GM19455 (cell line): ENCODE data around the gene RXYLT1.
"Not testable (repeated sequence)": the region's sequence is repeated elsewhere in the genome, so short reads cannot be mapped to it uniquely, and the experiment has no call there.

Experiments used
- ATAC-seq: cut with Tn5 transposase; IDR thresholded peaks from one replicate; pipeline ENCODE4 v1.9.1; 2021; ENCODE audit not compliant: unreplicated experiment

The RXYLT1 gene, protein sequence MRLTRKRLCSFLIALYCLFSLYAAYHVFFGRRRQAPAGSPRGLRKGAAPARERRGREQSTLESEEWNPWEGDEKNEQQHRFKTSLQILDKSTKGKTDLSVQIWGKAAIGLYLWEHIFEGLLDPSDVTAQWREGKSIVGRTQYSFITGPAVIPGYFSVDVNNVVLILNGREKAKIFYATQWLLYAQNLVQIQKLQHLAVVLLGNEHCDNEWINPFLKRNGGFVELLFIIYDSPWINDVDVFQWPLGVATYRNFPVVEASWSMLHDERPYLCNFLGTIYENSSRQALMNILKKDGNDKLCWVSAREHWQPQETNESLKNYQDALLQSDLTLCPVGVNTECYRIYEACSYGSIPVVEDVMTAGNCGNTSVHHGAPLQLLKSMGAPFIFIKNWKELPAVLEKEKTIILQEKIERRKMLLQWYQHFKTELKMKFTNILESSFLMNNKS

DNA sequence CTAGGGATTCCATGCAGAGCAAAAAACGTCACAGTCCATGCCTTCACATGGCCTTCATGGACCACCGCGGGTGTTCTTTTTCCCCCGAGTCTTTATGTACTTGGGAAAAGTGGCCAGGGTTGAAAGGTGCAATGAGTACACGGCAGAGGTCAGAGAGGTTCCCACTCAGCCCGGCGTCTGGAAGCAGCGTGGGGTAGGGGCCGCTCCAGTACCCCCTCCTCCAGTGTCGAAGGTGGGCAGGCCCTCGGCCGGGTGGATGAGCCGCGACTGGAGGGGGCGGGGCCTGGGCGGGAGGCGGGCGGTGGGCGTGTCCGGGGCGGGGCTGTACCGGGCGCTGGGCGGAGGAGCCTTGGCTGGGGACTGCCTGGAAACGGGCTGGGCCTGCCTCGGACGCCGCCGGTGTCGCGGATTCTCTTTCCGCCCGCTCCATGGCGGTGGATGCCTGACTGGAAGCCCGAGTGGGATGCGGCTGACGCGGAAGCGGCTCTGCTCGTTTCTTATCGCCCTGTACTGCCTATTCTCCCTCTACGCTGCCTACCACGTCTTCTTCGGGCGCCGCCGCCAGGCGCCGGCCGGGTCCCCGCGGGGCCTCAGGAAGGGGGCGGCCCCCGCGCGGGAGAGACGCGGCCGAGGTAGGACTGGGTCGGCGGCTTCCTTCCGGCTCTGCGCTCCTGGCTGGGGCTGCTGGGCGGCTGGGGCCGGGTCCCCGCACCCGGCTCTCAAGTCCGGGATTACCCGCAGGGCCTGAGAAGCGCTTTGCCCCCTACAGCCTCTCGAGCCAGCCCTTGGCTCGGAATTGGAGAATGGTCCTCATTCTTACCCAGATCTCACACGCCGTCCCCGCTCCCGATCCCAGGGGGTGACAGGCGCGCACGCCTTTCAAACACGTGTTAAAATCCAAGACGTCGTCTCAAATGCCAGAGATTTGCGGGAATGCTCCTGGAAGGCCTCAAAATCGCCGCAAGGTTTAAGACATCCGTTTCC lies at the start of gene RXYLT1:
TSS of gene RXYLT1 (plus strand) at position 412 of the 984 bp plus-strand sequence. CDS start at position 464, 52 bp downstream.
- ATAC-seq: peak; percentile 96

DNA sequence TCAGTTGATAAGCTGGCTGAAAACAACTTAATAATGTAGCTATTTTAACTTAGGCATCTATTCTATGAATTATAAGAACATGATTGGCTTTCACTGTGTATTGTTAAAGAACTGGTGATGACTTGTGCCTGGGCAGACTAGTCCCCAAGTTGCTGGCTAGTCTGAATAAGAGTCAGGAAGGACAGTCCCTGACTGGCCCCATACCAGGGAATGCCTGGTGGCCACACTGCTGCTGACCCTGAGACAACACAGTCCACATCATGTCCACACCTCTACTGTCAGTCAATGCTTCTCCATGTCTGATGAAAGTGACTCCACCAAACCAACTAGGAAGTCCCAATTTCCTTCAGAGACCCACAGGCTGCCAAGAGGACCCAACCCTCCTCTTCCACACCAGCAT lies 46.9 kb upstream of the RXYLT1 start:
- not testable (repeated sequence) for ATAC-seq

DNA sequence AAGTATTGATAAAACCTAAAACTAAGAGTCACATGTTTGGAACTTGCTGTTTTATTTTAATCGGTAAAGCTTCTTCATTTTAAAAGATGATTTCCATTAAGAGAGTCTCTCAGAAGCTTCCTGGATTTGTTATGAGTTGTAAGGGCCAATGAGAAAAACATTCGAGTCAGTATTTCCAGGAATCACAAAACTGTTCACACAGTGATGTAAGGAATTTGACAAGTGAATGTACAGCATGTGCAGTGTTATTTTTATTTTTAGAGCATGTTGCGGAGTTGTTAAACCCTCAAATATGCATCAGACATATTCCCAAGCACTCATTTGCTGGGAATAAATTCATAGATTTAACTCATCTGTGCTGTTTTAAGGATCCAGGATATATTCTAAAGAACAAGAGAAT lies 46.1 kb upstream of the RXYLT1 start:
- not testable (repeated sequence) for ATAC-seq

DNA sequence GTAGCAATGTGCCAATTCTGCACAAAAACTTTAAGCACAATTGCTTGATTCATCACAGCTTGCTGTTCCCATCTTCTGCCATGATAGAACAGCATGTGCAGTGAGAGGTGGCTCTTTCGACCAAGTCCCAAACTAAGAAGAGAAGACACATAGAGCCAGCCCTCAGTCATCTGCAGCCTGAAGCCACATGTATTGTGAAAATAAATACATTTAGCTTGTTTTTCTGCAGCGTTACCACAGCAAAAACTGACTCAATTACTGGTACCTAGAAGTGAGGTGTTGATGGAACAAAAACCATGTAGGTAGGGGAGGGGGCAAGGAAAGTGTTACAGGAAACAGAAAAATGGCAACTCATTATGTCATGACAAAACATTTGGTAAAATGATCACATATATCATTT lies 39.2 kb upstream of the RXYLT1 start:
- not testable (repeated sequence) for ATAC-seq

DNA sequence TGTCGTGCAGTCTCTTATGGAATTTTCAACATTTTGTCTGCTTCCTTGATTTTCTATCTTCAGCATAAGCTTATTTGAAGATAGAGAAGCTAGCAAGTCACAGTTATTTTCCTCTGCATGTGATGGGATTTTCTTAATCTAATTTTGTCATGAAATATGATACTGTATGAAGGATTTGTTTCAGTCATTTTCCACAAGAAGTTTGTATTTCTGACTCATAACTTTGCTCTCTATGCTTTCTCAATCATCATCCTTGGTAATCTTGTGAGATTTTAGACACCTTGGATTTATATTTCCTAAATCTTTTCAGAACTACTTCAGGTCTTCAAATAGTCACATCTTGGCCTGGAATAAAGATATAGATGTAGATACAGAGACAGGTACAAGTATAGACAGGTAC lies 38.3 kb upstream of the RXYLT1 start:
- ATAC-seq: not testable (repeated sequence)

DNA sequence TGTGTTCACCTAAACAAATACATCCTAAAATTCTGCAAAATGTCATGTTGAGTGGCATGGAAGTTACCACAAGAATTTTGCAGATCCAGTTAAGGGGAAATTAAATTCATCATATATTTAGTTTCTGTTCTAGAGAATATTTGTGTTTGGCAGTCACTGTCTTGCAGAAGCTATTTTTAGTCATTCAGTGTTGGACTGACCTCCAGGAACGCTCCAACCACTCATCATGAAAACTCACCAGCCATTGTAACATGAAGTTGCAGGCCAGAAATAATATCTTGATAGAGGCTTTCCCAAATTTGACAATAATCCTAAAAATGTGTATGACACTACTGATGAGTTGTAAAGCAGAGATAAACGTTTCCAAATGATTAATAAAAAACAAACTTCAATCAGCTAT lies 35.6 kb upstream of the RXYLT1 start:
- ATAC-seq: not testable (repeated sequence)

DNA sequence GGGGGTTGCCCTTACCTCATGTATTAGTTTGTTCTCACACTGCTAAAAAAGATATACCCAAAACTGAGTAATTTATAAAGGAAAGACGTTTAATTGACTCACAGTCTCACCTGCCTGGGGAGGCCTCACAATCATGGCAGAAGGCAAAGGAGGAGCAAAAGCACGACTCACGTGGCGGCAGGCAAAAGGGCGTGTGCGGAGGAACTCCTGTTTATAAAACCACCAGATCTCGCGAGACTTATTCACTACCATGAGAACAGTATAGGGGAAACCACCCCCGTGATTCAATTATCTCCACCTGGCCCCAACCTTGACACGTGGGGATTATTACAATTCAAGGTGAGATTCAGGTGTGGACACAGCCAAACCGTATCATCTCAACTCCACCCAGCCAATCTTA lies 33.2 kb upstream of the RXYLT1 start:
- not testable (repeated sequence) for ATAC-seq

DNA sequence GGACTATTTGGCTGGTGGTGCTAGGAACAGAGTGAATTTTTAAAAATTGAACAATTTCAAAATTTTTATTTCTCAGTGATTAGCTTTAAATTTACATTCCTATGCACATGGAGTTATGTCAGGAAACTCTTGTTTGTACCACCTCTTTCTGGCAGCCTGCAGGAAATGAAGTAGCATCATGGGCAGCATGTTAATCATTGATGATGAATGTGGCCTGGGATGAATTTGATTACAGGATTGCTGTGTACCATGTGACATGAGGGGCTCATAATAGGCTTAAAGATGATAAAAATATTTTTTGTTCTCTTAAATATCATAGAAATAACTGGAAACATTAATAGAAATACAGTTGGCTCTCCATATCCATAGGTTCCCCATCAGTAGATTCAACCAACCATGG lies 32.6 kb upstream of the RXYLT1 start:
- not testable (repeated sequence) for ATAC-seq

DNA sequence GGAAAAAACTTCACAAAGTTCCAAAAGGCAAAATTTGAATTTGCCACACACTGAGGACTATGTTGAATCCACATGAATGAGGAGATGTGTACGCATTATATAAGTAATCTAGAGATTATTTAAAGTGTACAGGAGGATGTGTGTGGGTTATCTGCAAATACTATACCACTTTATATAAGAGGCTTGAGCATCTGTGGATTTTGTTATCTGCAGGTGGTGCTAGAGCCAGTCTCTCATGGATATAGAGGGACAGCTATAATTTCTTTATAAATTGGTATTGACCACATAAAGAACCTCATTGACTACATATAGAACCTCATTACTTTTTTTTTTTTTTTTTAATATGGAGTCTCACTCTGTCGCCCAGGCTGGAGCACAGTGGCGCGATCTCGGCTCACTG lies 32.2 kb upstream of the RXYLT1 start:
- no peak for ATAC-seq

DNA sequence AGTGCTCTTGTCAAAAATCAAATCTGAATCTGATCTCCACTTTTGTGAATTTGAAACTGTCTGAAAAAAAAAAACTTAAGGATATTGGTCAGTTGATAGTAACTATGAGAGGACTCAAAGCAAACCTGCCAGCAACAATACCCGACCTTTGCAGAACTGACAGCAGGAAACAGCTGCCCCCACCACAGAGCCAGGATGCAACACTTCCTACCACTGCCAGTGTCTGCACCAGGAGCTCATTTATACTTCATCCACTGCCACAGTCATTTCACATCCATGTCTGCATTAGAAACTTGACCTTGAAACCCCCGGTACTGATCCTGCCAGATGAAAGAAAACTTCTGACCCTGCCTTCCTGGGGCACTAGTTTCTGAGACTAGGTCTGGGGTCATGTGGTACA lies 27.4 kb upstream of the RXYLT1 start:
- ATAC-seq: no peak

DNA sequence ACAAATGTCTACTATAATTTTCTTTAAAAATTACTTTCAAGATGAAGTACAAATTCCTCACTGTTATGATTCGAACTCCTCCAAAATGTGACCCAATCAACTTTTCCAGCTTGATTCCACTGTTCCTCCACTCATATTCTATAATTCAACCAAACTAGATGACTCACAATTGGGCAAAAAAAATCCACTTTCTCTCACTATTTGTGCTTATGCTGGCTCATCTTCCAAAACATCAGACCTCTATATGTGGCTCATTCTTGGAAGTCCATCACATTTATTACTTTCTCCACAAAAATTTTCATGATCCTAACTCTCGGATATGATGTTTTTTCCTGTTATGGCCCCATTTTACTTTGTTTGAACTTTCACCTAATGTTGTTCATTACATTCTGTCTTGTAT lies 26.9 kb upstream of the RXYLT1 start:
- ATAC-seq: no peak

DNA sequence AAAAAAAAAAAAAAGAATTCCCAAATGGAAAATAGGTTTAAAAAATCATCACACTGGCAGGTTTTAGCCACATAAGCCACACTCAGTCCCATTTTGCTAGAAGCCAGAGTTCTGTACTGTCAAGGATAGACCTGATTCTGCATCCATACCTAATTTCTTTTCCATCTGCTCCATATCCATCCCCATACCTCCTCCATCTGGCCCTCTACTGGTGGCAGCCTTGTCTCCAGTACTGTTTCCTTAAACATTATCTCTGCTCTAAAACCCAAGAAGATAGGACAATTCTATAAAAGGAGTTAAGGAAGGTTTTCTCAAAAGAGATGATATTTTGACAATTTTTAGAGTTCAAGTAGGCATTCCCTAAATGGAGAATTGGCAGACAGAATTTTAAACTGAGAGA lies 26.0 kb upstream of the RXYLT1 start:
- no peak for ATAC-seq

DNA sequence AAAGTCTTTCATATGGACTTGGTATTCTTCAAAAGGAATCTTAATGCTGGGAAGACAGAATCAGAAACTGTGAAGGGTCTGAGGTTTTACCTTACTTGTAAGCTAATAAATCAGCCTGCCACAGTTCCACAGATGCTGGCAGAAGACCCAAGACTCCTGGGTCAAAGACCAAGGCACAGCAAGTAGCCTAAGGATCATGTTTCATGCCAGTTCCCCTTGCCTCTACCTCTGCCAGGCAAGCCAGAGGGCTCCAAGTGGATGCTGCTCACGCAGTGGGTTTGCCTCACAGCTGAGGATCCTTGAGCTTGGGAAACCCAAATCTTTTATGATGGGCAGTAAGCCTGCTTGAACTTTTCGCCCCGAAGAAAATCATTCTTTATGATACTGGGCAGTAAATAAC lies 15.2 kb upstream of the RXYLT1 start:
- no peak for ATAC-seq

DNA sequence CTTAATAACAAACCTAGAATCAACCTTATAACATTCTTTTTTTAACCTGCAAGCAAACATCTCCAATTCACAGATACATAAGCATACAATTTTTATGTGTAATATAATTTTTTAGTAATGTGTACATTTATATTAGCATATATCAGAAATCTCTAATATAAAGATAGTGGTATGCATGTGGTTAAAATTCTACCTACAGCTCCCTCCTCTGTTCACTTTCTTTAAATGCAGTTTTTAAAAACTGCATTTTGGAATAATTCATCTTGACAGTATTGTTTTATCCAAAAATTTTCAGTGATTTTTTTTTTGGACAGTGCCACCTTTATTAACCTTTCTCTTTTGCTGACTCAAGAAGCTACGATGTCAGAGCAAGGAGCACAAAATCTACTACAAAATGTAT lies 13.2 kb upstream of the RXYLT1 start:
- ATAC-seq: no peak

DNA sequence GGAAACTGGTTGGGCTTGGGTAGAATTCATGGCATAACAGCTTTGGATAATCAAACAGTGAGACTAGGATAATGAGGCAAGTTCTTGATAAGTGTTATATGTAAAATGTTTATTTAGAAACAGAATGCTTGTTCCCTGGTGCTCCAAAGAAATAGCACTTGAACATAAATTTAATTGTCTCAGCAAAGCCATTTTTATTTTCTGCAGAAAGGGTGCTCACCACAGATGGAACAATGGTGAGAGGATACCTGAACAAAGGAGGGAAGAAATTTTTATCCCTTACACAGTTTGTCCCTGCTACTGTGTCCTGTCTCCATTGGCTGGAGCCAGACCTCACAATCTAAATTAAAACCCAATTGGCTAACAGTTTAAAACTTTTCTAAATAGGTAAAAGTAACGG lies 9.3 kb upstream of the RXYLT1 start:
- ATAC-seq: no peak

DNA sequence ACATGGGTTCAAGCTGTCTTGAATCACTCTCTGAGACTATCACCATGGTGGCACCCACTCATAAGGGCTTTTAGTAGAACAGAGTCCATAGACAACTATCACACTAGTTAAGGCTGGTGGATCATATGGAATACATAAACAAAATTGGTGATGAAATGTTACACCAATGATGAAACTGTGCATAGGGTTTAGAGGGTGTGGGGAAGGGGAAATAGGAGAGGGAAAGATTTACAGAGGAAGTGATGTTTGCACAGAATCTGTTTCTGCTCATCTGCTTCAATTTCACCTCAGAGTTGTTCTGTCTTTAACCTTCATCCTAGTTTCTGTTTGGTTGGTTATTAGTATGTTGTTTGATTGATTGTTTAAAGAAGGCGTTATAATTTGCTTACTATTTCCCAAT lies 2.4 kb upstream of the RXYLT1 start:
- ATAC-seq: no peak

DNA sequence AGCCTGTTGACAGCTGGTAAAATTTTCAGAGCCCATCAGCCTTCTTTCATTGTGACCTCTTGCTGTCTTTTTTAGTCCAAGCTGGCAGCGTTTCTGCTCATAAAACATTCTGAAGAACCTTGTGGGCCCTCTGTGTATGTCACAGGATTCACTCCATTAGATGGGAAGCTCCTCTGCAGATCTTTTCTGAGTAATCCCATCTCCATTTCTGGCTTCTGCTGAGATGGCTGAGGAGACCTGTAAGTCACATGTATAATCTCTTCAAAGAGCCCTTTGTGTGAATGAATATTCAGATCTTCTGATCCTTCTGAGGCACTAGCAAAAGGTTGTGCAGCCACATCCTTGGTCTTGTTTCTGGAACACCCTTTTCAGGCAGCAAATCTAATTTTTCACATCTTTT lies 2.8 kb downstream of the RXYLT1 start:
- no peak for ATAC-seq

DNA sequence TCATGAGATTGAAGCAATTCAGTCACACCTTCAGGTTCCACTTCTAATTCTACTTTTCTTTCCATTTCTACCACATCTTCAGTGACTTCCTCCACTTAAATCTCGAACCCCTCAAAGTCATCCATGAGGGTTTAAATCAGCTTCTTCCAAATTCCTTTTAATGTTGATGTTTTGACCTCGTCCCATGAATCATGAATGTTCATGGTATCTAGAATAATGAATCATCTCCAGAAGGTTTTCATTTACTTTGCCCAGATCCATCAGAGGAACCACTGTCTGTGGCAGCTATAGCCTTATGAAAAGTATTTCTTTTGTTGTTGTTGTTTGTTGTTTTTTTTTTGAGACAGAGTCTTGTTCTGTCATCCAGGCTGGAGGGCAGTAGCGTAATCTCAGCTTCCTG lies 7.6 kb downstream of the RXYLT1 start:
- no peak for ATAC-seq

DNA sequence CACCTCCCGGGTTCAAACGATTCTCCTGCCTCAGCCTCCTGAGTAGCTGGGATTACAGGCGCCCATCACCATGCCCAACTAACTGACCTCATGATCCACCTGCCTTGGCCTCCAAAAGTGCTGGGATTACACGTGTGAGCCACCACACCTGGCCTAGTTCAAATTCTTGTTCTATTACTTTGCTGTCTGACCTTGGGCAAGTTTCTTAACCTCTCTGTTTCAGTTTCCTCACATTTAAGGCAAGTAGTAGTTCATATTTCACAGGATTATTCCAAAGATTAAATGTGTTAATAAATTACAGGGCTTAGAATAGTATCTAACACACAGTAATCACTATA lies 10.9 kb downstream of the RXYLT1 start:
- ATAC-seq: no peak

DNA sequence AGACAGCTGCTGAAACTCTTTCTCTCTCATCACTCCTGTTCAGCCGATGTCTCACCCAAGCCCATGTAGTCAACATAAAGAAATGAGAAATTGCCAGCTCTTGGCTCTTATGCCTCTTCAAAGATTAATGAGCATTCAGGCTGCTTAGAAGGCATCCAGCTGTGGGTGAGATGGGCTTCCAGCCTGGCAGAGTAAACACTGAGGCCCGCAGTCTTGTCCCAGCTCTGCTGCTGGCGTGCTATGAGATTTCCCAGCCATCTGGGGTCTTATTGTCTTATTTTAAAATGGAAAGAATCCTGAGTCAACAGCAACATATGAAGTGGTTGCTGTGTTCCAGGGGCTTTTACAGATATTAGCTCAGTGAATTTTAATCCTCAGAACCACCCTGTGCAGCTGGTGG lies 12.6 kb downstream of the RXYLT1 start:
- no peak for ATAC-seq

DNA sequence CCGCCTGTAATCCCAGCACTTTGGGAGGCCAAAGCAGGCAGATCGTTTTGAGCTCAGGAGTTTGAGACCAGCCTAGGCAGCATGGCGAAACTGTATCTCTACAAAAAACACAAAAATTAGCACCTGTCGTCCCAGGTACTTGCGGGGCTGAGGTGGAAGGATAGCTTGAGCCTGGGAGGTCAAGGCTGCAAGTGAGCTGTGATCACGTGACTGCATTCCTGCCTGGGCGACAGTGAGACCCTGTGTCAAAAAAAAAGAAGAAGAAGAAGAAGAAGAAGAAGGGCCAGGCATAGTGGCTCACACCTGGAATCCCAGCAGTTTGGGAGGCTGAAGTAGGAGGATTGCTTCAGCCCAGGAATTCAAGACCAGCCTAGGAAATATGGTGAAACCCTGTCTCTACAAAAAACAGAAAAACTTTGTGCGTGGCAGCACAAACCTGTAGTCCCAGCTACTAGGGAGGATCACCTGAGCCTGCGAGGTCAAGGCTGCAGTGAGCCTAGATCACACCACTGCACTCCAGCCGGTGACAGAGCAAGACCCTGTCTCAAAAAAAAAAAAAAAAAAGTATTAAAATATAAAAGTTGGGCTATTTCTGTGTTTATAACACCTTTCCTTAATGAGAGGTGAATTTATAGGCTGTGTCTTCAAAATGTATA lies 15.5 kb downstream of the RXYLT1 start:
- no peak for ATAC-seq
